ENCODE results near the gene ATP2B3.

ATP2B3 gene

DNA sequence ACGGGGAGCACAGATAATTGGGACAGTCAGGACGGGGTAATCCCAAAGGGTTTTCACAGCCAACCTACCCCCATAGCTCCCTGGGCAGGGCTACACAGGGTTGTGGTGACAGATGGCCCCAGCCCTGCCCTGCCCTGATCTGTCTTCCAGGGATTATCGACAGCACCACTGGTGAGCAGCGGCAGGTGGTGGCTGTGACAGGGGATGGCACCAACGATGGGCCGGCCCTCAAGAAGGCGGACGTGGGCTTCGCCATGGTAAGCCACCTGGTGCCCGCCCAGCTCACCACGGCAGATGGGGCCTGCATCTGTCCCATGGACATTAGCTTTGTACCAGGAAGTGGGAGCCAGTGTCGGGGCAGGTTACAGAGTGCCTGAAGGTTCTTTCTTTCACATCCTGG, 39.3 kb downstream of the ATP2B3 start:
- TF ChIP-seq SUZ12 (IDR thresholded peaks at IDR 0.05): no peak
- no peak for TF ChIP-seq FOXK2 (IDR thresholded peaks at IDR 0.05)
- no peak for TF ChIP-seq ELF4 (IDR thresholded peaks at IDR 0.05)
- no peak for TF ChIP-seq FOXM1 (IDR thresholded peaks at IDR 0.05; ENCODE audit: borderline replicate concordance)
- no peak for TF ChIP-seq TARDBP (IDR thresholded peaks at IDR 0.05)
- TF ChIP-seq FOXA1 (IDR thresholded peaks at IDR 0.05): no peak
- TF ChIP-seq CTBP1 (IDR thresholded peaks at IDR 0.05; ENCODE audit: borderline replicate concordance): no peak
- TF ChIP-seq ARNT (IDR thresholded peaks at IDR 0.05): no peak
- no peak for TF ChIP-seq HDGF (IDR thresholded peaks at IDR 0.05; ENCODE audit: borderline replicate concordance)
- TF ChIP-seq NFRKB (IDR thresholded peaks at IDR 0.05): no peak
- TF ChIP-seq LEF1 (IDR thresholded peaks at IDR 0.05; ENCODE audit: borderline replicate concordance): no peak
- TF ChIP-seq, protein P1, sequence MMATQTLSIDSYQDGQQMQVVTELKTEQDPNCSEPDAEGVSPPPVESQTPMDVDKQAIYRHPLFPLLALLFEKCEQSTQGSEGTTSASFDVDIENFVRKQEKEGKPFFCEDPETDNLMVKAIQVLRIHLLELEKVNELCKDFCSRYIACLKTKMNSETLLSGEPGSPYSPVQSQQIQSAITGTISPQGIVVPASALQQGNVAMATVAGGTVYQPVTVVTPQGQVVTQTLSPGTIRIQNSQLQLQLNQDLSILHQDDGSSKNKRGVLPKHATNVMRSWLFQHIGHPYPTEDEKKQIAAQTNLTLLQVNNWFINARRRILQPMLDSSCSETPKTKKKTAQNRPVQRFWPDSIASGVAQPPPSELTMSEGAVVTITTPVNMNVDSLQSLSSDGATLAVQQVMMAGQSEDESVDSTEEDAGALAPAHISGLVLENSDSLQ (IDR thresholded peaks at IDR 0.05): no peak
- no peak for TF ChIP-seq BHLHE40 (IDR thresholded peaks at IDR 0.05; ENCODE audit: borderline replicate concordance)
- TF ChIP-seq SP1 (IDR thresholded peaks at IDR 0.05): no peak
- ChIA-PET CTCF (interaction anchor here (0.8 to 1.5 kb wide), 3 partner anchors 92 to 152 kb away, joined by 3 to 5 read pairs (median 4); no protein-coding TSS in a partner anchor), POLR2A (interaction anchor here (0.6 kb wide), 1 partner anchor 88 kb away, joined by 3 read pairs; no protein-coding TSS in a partner anchor)
- DNase-seq (ENCODE audit: extremely low spot score): no peak

DNA sequence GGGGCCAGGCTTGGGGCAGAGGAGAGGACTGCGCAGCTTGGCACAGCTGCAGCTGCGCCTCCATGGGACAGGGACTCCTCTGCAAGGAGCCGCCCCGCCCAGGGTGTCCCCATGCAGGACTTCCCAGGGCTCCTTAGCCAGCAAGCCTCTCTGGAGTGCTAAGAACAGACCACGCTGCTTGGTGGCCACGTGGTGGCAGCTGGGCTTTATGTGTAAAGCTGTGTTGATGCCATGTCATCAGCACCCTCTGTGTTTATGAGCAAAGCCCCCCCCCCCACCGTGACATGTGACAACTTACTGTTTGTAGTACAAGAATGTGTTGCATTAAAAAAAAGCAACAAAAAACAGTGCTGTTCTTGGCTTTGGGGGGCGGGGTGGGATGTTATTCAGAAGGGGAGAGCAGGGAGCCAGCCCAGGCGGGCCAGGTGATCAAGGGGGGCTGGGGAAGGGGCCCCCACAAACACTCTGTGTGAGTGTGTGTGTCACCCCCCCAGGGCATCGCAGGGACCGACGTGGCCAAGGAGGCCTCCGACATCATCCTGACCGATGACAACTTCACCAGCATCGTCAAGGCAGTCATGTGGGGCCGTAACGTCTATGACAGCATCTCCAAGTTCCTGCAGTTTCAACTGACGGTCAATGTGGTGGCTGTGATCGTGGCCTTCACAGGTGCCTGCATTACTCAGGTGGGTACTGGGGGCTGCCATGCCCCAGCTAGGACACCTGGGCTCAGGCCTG, 40.3 kb downstream of the ATP2B3 start:
- TF ChIP-seq, protein P1 (IDR thresholded peaks at IDR 0.05): no peak
- no peak for TF ChIP-seq SUZ12 (IDR thresholded peaks at IDR 0.05)
- TF ChIP-seq FOXM1 (IDR thresholded peaks at IDR 0.05; ENCODE audit: borderline replicate concordance): no peak
- no peak for TF ChIP-seq SP1 (IDR thresholded peaks at IDR 0.05)
- no peak for TF ChIP-seq ARNT (IDR thresholded peaks at IDR 0.05)
- DNase-seq (ENCODE audit: extremely low spot score): no peak
- CTCF ChIA-PET: interaction anchor here (0.8 to 1.5 kb wide), 3 partner anchors 91 to 151 kb away, joined by 3 to 5 read pairs (median 4); no protein-coding TSS in a partner anchor
- POLR2A ChIA-PET: no interaction called here

DNA sequence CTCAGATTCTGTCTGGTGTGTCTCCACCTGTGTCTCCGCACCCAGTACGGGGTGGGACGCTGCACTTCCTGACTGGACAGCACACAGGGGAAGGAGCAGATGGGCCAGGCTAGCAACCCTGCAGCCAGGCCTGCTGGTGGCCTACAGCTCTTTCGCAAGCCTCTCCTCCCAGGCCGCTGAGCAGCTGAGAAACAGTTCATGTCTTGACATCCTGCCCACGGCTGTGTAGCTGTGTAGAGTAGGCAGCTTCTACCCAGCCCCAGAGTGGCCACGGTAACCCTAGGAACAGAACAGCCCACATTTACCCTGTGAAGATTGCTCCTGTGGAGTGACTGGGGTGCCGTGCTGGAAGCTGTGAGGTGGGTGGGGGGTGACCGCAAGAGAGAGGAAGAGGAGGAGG, 42.6 kb downstream of the ATP2B3 start:
- TF ChIP-seq ARNT (IDR thresholded peaks at IDR 0.05): no peak
- no peak for TF ChIP-seq ELF4 (IDR thresholded peaks at IDR 0.05)
- TF ChIP-seq SUZ12 (IDR thresholded peaks at IDR 0.05): no peak
- TF ChIP-seq HDGF (IDR thresholded peaks at IDR 0.05; ENCODE audit: borderline replicate concordance): no peak
- TF ChIP-seq CTBP1 (IDR thresholded peaks at IDR 0.05; ENCODE audit: borderline replicate concordance): no peak
- TF ChIP-seq NFRKB (IDR thresholded peaks at IDR 0.05): no peak
- TF ChIP-seq FOXA1 (IDR thresholded peaks at IDR 0.05): no peak
- no peak for TF ChIP-seq SP1 (IDR thresholded peaks at IDR 0.05)
- no peak for TF ChIP-seq L3MBTL2 (conservative IDR thresholded peaks at IDR 0.05)
- CTCF ChIA-PET: interaction anchor here (0.9 to 1.4 kb wide), 2 partner anchors 9 to 21 kb away, joined by 3 read pairs; no protein-coding TSS in a partner anchor
- POLR2A ChIA-PET: interaction anchor here (1.0 kb wide), 1 partner anchor 85 kb away, joined by 3 read pairs; no protein-coding TSS in a partner anchor
- DNase-seq (ENCODE audit: extremely low spot score): no peak

DNA sequence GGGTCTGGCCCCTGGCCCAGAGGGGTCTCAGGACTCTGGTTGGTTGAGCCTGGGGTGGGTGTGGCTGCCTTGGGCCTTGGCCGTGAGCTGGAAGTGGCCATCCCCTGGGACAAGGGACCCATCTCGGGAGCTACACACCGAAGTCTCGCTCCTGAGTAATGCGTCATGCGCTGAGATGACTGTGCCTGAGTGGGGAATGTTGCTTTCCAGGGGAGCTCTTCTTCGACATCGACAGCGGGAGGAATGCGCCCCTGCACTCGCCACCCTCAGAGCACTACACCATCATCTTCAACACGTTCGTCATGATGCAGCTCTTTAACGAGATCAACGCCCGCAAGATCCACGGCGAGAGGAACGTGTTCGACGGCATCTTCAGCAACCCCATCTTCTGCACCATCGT, 43.0 kb downstream of the ATP2B3 start:
- no peak for DNase-seq (ENCODE audit: extremely low spot score)
- no peak for TF ChIP-seq FOXA1 (IDR thresholded peaks at IDR 0.05)
- CTCF ChIA-PET: interaction anchor here (0.9 to 1.4 kb wide), 2 partner anchors 8 to 21 kb away, joined by 3 read pairs; no protein-coding TSS in a partner anchor
- POLR2A ChIA-PET: interaction anchor here (1.0 kb wide), 1 partner anchor 84 kb away, joined by 3 read pairs; no protein-coding TSS in a partner anchor

DNA sequence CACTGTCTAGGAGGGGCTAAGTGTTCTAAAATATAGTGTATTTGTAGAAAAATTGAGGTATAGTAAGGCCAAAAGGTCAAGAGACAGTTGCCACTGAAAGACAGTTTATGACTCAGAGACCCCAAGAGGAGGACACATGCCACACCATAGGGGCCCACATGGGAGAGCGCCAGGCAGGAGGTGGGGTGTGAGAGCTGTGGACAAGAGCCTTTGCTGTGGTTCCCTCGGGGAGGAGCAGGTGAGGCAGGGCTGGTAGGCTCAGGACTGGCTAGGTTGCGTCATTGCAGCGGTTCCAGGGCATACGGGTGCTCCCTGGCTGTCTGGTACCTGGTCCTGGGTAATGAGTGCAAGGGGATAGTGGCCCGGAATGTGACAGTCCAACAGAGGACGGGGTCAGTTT, 43.9 kb downstream of the ATP2B3 start:
- ChIA-PET CTCF (interaction anchor here (1.2 kb wide), 1 partner anchor 83 kb away, joined by 3 read pairs; no protein-coding TSS in a partner anchor), POLR2A (no interaction called here)
- no peak for DNase-seq (ENCODE audit: extremely low spot score)
- TF ChIP-seq TARDBP (IDR thresholded peaks at IDR 0.05) (no peak), ARNT (IDR thresholded peaks at IDR 0.05) (no peak), SP1 (IDR thresholded peaks at IDR 0.05) (no peak), ZNF384 (IDR thresholded peaks at IDR 0.05) (no peak), FOXM1 (IDR thresholded peaks at IDR 0.05; ENCODE audit: borderline replicate concordance) (no peak), L3MBTL2 (conservative IDR thresholded peaks at IDR 0.05) (no peak), LEF1 (IDR thresholded peaks at IDR 0.05; ENCODE audit: borderline replicate concordance) (no peak), ELF4 (IDR thresholded peaks at IDR 0.05) (no peak), NFRKB (IDR thresholded peaks at IDR 0.05) (no peak), HDGF (IDR thresholded peaks at IDR 0.05; ENCODE audit: borderline replicate concordance) (no peak), FOXA1 (IDR thresholded peaks at IDR 0.05) (no peak), CTBP1 (IDR thresholded peaks at IDR 0.05; ENCODE audit: borderline replicate concordance) (no peak), BHLHE40 (IDR thresholded peaks at IDR 0.05; ENCODE audit: borderline replicate concordance) (no peak), FOXK2 (IDR thresholded peaks at IDR 0.05) (no peak), SUZ12 (IDR thresholded peaks at IDR 0.05) (no peak)
- TF ChIP-seq, protein P1 (IDR thresholded peaks at IDR 0.05): no peak

DNA sequence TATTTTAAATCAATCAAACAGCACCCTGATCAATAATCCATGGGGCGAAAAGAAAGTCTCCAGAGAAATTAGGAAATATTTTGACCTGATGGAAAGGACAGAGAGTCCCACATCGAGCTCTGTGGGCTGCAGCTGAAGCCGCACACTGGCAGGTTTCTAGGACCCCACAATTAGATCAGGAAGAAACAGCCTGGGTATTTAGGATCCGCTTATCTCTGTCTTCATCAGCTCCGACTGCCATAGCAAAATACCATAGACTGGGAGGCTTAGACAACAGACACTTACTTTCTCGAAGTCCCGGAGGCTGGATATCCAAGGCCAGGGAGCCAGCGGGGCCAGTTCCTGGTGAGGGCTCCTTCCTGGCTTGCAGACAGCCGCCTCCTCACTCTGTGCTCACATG, 45.1 kb downstream of the ATP2B3 start:
- TF ChIP-seq ELF4 (IDR thresholded peaks at IDR 0.05): no peak
- no peak for TF ChIP-seq SP1 (IDR thresholded peaks at IDR 0.05)
- no peak for TF ChIP-seq FOXM1 (IDR thresholded peaks at IDR 0.05; ENCODE audit: borderline replicate concordance)
- TF ChIP-seq ARNT (IDR thresholded peaks at IDR 0.05): no peak
- TF ChIP-seq, protein P1 (IDR thresholded peaks at IDR 0.05): no peak
- TF ChIP-seq L3MBTL2 (conservative IDR thresholded peaks at IDR 0.05): no peak
- POLR2A ChIA-PET: interaction anchor here (0.6 kb wide), 1 partner anchor 17 kb away, joined by 3 read pairs; no protein-coding TSS in a partner anchor
- DNase-seq (ENCODE audit: extremely low spot score): no peak
- CTCF ChIA-PET: interaction anchor here (1.2 kb wide), 1 partner anchor 82 kb away, joined by 3 read pairs; no protein-coding TSS in a partner anchor
